Gastroesophageal sphincter (tissue), 3 donors: Measurements from ENCODE around the gene RDH11.

Experiments used
- EP300 ChIP-seq: sonication (generic); formaldehyde crosslinking; IDR thresholded peaks from one replicate; pipeline ENCODE4 v1.6.1; 2017; ENCODE audit warnings: antibody characterized with exemption, mild to moderate bottlenecking
- POLR2A ChIP-seq, 2 donors: fragments of 450-650 bp; IDR thresholded peaks; one replicate each; pipeline ENCODE4 v1.6.1; 2017; ENCODE audit warnings: antibody characterized with exemption in 2 of 2, mild to moderate bottlenecking in 2 of 2, moderate library complexity in 1 of 2
- POLR2AphosphoS5 ChIP-seq: sonication (generic); formaldehyde crosslinking; IDR thresholded peaks from one replicate; pipeline ENCODE4 v1.6.1; 2017; ENCODE audit warnings: antibody characterized with exemption
- TF ChIP-seq, protein P1 (sequence below), 4 experiments: fragments of 200-600 bp in 2 of 4; fragments of 450-650 bp in 2 of 4; sonication (generic) in 1 of 4; IDR thresholded peaks; one replicate each; pipeline ENCODE4 v1.5.1; 2017 to 2019; ENCODE audit warnings: antibody characterized with exemption in 4 of 4, mild to moderate bottlenecking in 2 of 4, moderate library complexity in 2 of 4

DNA sequence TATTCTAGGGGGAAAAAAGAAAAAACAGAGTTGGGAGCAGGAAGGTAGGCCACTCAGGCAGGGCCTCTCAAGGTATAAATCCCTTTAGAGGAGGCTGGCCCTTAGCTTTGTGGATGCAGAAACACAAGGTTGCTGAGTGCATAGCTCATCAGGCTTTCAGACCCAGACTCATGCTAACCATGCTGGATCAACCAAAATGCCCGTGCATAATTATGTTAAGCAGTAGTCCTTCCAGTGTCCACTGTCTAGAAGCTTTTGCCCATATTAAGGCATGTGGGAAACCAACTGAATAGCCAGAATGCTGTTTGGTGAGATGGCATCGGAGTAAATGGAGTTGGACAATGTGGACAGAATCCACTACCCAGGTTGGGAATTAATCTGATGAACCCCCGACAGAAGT is 56.9 kb downstream of the RDH11 start:
- TF ChIP-seq, protein P1, sequence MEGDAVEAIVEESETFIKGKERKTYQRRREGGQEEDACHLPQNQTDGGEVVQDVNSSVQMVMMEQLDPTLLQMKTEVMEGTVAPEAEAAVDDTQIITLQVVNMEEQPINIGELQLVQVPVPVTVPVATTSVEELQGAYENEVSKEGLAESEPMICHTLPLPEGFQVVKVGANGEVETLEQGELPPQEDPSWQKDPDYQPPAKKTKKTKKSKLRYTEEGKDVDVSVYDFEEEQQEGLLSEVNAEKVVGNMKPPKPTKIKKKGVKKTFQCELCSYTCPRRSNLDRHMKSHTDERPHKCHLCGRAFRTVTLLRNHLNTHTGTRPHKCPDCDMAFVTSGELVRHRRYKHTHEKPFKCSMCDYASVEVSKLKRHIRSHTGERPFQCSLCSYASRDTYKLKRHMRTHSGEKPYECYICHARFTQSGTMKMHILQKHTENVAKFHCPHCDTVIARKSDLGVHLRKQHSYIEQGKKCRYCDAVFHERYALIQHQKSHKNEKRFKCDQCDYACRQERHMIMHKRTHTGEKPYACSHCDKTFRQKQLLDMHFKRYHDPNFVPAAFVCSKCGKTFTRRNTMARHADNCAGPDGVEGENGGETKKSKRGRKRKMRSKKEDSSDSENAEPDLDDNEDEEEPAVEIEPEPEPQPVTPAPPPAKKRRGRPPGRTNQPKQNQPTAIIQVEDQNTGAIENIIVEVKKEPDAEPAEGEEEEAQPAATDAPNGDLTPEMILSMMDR (IDR thresholded peaks at IDR 0.05) = no peak
- no peak for TF ChIP-seq POLR2A (IDR thresholded peaks at IDR 0.05)
- no peak for TF ChIP-seq EP300
- TF ChIP-seq POLR2AphosphoS5 = no peak
